Measurements from ENCODE around the gene CHCHD3.

DNA sequence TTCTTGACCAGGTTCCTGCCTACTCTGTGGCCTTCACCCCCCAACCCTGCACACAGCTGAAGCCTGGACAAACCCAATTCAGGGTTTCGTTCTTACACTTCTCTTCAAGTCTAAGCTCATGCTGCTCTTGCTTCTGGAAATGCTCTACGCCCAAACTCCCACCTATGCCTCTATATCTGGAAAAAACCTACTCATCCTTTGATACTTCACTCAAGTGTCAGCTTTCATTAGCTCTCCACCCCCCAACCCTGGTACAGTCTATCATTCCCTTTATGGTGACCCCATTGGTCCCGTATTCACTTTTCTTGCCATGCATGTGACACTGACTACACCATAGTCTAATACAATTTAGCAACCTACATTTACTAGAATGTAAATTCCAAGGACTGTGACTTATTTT is 284.7 kb downstream of the CHCHD3 start:
- TF ChIP-seq, protein P1, sequence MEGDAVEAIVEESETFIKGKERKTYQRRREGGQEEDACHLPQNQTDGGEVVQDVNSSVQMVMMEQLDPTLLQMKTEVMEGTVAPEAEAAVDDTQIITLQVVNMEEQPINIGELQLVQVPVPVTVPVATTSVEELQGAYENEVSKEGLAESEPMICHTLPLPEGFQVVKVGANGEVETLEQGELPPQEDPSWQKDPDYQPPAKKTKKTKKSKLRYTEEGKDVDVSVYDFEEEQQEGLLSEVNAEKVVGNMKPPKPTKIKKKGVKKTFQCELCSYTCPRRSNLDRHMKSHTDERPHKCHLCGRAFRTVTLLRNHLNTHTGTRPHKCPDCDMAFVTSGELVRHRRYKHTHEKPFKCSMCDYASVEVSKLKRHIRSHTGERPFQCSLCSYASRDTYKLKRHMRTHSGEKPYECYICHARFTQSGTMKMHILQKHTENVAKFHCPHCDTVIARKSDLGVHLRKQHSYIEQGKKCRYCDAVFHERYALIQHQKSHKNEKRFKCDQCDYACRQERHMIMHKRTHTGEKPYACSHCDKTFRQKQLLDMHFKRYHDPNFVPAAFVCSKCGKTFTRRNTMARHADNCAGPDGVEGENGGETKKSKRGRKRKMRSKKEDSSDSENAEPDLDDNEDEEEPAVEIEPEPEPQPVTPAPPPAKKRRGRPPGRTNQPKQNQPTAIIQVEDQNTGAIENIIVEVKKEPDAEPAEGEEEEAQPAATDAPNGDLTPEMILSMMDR (conservative IDR thresholded peaks at IDR 0.05; ENCODE audit: low read depth, low read length): no peak
- TF ChIP-seq EZH2phosphoT487 (IDR thresholded peaks at IDR 0.05; ENCODE audit: borderline replicate concordance, low read length): no peak
- TF ChIP-seq EZH2 (IDR thresholded peaks at IDR 0.05; ENCODE audit: low read length, unreplicated experiment): no peak
